ENCODE data around the gene PKP4.

DNA sequence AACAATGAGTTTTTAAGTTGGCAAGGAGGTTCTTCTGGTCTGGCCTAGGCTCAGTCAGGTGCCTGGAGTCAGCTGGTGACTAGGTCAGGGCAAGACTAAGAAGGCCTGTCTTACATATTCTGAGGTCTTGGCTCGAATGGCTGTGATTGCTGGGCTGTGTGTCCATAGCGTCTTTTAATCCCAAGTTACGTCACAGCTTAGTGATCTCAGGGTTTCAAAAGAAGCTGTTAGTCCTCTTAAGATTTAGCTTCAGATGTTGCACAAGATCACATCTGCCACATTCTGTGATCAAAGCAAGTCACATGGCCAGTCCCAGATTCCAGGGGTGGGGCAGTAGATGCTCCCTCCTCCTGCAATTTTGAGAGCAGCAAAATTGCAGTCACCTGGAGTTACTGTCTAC, 61.3 kb downstream of the PKP4 start:
- TF ChIP-seq POLR2A (IDR thresholded peaks at IDR 0.05; ENCODE audit: extremely low read depth, insufficient read length) = no peak
- TF ChIP-seq, protein P1, sequence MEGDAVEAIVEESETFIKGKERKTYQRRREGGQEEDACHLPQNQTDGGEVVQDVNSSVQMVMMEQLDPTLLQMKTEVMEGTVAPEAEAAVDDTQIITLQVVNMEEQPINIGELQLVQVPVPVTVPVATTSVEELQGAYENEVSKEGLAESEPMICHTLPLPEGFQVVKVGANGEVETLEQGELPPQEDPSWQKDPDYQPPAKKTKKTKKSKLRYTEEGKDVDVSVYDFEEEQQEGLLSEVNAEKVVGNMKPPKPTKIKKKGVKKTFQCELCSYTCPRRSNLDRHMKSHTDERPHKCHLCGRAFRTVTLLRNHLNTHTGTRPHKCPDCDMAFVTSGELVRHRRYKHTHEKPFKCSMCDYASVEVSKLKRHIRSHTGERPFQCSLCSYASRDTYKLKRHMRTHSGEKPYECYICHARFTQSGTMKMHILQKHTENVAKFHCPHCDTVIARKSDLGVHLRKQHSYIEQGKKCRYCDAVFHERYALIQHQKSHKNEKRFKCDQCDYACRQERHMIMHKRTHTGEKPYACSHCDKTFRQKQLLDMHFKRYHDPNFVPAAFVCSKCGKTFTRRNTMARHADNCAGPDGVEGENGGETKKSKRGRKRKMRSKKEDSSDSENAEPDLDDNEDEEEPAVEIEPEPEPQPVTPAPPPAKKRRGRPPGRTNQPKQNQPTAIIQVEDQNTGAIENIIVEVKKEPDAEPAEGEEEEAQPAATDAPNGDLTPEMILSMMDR (IDR thresholded peaks at IDR 0.05; ENCODE audit: low read depth, low read length) = no peak
